Endothelial cell of umbilical vein (primary cell): ENCODE results near the gene SSR2. TPM values are rescaled to one million over a fixed set of nuclear protein-coding genes. Genes with fewer than 3 reads are reported as not detected.

Experiments used
- BruUV-seq: library from RNA; stranded (reverse); fragments of 400-500 nt; replicated peaks from 2 replicates; lab custom pipeline; 2021; lab: Mats Ljungman, UMichigan
- CTCF ChIA-PET: fragments of 300-600, 350-600 bp; sonication (Branson Sonifier 250); formaldehyde crosslinking; loops from one replicate; lab custom pipeline; 2021; ENCODE audit warnings: antibody characterized with exemption, inconsistent platforms; lab: Charles Lee
- POLR2A ChIA-PET: fragments of 300-600, 350-600 bp; sonication (Branson Sonifier 250); formaldehyde crosslinking; loops from one replicate; lab custom pipeline; 2021; ENCODE audit warnings: antibody characterized with exemption, inconsistent platforms; lab: Charles Lee
- DNase-seq: peaks from one replicate; pipeline ENCODE4 v3.0.0-alpha.2; 2011; ENCODE audit warnings: low read depth, low spot score
- FAIRE-seq: peaks from 2 replicates; lab custom pipeline; 2011; peaks lifted over from hg19 to GRCh38; lab: Jason Lieb, UNC
- H2AFZ ChIP-seq: 2 replicates; pipeline ENCODE4 v1.6.0; 2012; ENCODE audit warnings: low read depth, low read length, control low read depth, inconsistent platforms
- H3K27ac ChIP-seq: 2 replicates; pipeline ENCODE4 v1.5.1; 2011; ENCODE audit warnings: low read depth, mild to moderate bottlenecking, control low read depth, low read length, moderate library complexity; ENCODE audit not compliant: insufficient read depth
- H3K27me3 ChIP-seq, 2 experiments: 2 replicates each; pipeline versions ENCODE4 v1.6.0 to v1.6.1; 2011; ENCODE audit warnings: low read length in 2 of 2, mixed read lengths in 1 of 2; ENCODE audit not compliant: control insufficient read depth in 2 of 2, insufficient read depth in 2 of 2
- H3K36me3 ChIP-seq, 2 experiments: 2 replicates in 1 of 2; 3 replicates in 1 of 2; pipeline ENCODE4 v1.5.1; 2011; ENCODE audit warnings: low read length in 2 of 2, mild to moderate bottlenecking in 1 of 2, moderate library complexity in 1 of 2; ENCODE audit not compliant: control insufficient read depth in 2 of 2, insufficient read depth in 2 of 2; ENCODE audit errors: extremely low read depth in 1 of 2
- H3K4me1 ChIP-seq: 3 replicates; pipeline ENCODE4 v1.5.1; 2011; ENCODE audit warnings: mild to moderate bottlenecking, low read length; ENCODE audit not compliant: control insufficient read depth, insufficient read depth; ENCODE audit errors: extremely low read depth
- H3K4me2 ChIP-seq: 2 replicates; pipeline ENCODE4 v1.6.1; 2011; ENCODE audit warnings: low read length, control low read depth, mixed read lengths; ENCODE audit not compliant: insufficient read depth
- H3K4me3 ChIP-seq, 3 experiments: fragments of 200-600 bp in 1 of 3; sonication (generic), shearing (Covaris generic) in 1 of 3; replicated peaks in 1 of 3; 2 replicates each; pipeline ENCODE4 v1.5.1; 2011 to 2016; ENCODE audit warnings: control low read depth in 3 of 3, low read length in 3 of 3, mild to moderate bottlenecking in 2 of 3, inconsistent platforms in 1 of 3, low read depth in 1 of 3, moderate library complexity in 1 of 3; ENCODE audit not compliant: insufficient read depth in 1 of 3
- H3K79me2 ChIP-seq: 2 replicates; pipeline ENCODE4 v1.6.0; 2012; ENCODE audit warnings: low read length, inconsistent platforms; ENCODE audit not compliant: control insufficient read depth, insufficient read depth
- H3K9ac ChIP-seq: replicated peaks from 2 replicates; pipeline ENCODE3; 2011; ENCODE audit warnings: low read length, control low read depth; ENCODE audit not compliant: insufficient read depth; ENCODE audit errors: extremely low read depth
- H3K9me1 ChIP-seq: replicated peaks from 3 replicates; pipeline ENCODE4 v1.6.0; 2011; ENCODE audit warnings: mild to moderate bottlenecking, low read length; ENCODE audit not compliant: control insufficient read depth, insufficient read depth; ENCODE audit errors: extremely low read depth
- H3K9me3 ChIP-seq: replicated peaks from 2 replicates; pipeline ENCODE4 v1.5.1; 2012; ENCODE audit warnings: low read length, inconsistent platforms; ENCODE audit not compliant: control insufficient read depth, insufficient read depth
- H4K20me1 ChIP-seq: replicated peaks from 2 replicates; pipeline ENCODE3; 2011; ENCODE audit warnings: mild to moderate bottlenecking, low read length; ENCODE audit not compliant: control insufficient read depth, insufficient read depth; ENCODE audit errors: extremely low read depth
- FOS ChIP-seq: IDR thresholded peaks from 2 replicates; pipeline ENCODE4 v1.6.1; 2011; ENCODE audit warnings: mild to moderate bottlenecking, low read length, moderate library complexity, borderline replicate concordance; ENCODE audit not compliant: insufficient read depth
- GATA2 ChIP-seq: IDR thresholded peaks from 2 replicates; pipeline ENCODE4 v1.7.0; 2011; ENCODE audit warnings: low read depth, mild to moderate bottlenecking, moderate library complexity, mixed read lengths, low read length; ENCODE audit not compliant: insufficient read length, insufficient read depth
- JUN ChIP-seq: IDR thresholded peaks from 2 replicates; pipeline ENCODE4 v1.6.1; 2011; ENCODE audit warnings: borderline replicate concordance, low read depth; ENCODE audit not compliant: insufficient read length, insufficient read depth
- POLR2A ChIP-seq: IDR thresholded peaks from 2 replicates; pipeline ENCODE4 v1.6.1; 2012; ENCODE audit warnings: low read depth, mild to moderate bottlenecking, control low read depth, low read length
- POLR2AphosphoS5 ChIP-seq: IDR thresholded peaks from 2 replicates; pipeline ENCODE4 v1.6.1; 2012; ENCODE audit warnings: low read depth, mild to moderate bottlenecking, control low read depth, low read length, moderate library complexity; ENCODE audit not compliant: insufficient read depth
- dilution Hi-C: fragments of 300-500 bp; cut with MboI; formaldehyde crosslinking; loops from one replicate; pipeline ENCODE4 v1.15.0; 2019; ENCODE audit warnings: low sequenced_read_pairs; ENCODE audit not compliant: extremely low pct_ligation_motif_present
- intact Hi-C: fragments of 100-400 bp; cut with micrococcal nuclease; formaldehyde crosslinking; loops from one replicate; pipeline ENCODE4 v1.10.0; 2022
- polyA plus RNA-seq, 4 experiments: library from polyadenylated mRNA; depleted of rRNA in 3 of 4; stranded (reverse) in 3 of 4; unstranded in 1 of 4; fragments of >200 nt; gene quantifications; 2 replicates each; pipeline versions ENCODE4 v1.2.1 to v1.2.3, GENCODE V29; 2011 to 2012; ENCODE audit warnings: missing spikeins in 1 of 4
- total RNA-seq: library from RNA; stranded (reverse); gene quantifications from 2 replicates; pipeline ENCODE4 v1.2.3, GENCODE V29; 2021
- TF ChIP-seq, protein P1 (sequence below): IDR thresholded peaks from 2 replicates; pipeline ENCODE4 v1.6.1; 2011; ENCODE audit not compliant: insufficient read depth, insufficient read length

The SSR2 gene
- total and polyA plus RNA-seq, 2 donors (not counting 3 experiments of a cell fraction or from before 2014, with no cell fraction given), result 362 to 1,787 TPM

GRCh38 chr1:155981266-155982088 lies 39.3 kb downstream of the SSR2 start:
- peak overlapping the region; percentile 26 for H3K4me2 ChIP-seq
- H3K9ac ChIP-seq, result no peak overlapping the region
- FAIRE-seq, result peak; percentile 88
- peak; percentile 55 for DNase-seq
- dilution Hi-C loops (no loop called here), intact Hi-C loops (loop anchor here (1.0 kb wide), 1 partner anchor 19 kb away; no protein-coding TSS in a partner anchor)
- H3K4me3 ChIP-seq, result no peak overlapping the region
- H3K27ac ChIP-seq, result peak overlapping the region; percentile 25
- H3K36me3 ChIP-seq, result no peaks in the 10 kb centered on the region
- no peaks in the 10 kb centered on the region for H3K27me3 ChIP-seq
- no TSS peak for BruUV-seq
- TF ChIP-seq POLR2A (no peak), FOS (peak; percentile 45), GATA2 (no peak), POLR2AphosphoS5 (peak; percentile 18), JUN (peak; percentile 15)
- TF ChIP-seq, protein P1, sequence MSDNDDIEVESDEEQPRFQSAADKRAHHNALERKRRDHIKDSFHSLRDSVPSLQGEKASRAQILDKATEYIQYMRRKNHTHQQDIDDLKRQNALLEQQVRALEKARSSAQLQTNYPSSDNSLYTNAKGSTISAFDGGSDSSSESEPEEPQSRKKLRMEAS, result no peak
- peak overlapping the region; percentile 42 for H2AFZ ChIP-seq
- H3K79me2 ChIP-seq, result peaks cover 26% of the 10 kb centered on the region
- H4K20me1 ChIP-seq, result no peaks in the 10 kb centered on the region
- ChIA-PET CTCF (interaction anchor here (0.6 to 12.1 kb wide), 8 partner anchors 9 to 43 kb away, joined by 3 to 138 read pairs (median 6); no protein-coding TSS in a partner anchor), POLR2A (interaction anchor here (1.0 kb wide), 1 partner anchor 14 kb away, joined by 4 read pairs; no protein-coding TSS in a partner anchor)
- no peaks in the 10 kb centered on the region for H3K9me3 ChIP-seq
- H3K9me1 ChIP-seq, result no peaks in the 10 kb centered on the region
- H3K4me1 ChIP-seq, result peaks cover 46% of the 10 kb centered on the region
